Activated T-cell treated with anti-CD3 and anti-CD28 coated beads for 48 hours (primary cell): Measurements from ENCODE around the gene CHMP4B.
"Not testable (repeated sequence)": the region's sequence is repeated elsewhere in the genome, so short reads cannot be mapped to it uniquely, and the experiment has no call there.

Experiments used
- DNase-seq: peaks from one replicate; pipeline ENCODE4 v3.0.0-alpha.2; 2020; ENCODE audit warnings: low read depth

The CHMP4B gene

DNA sequence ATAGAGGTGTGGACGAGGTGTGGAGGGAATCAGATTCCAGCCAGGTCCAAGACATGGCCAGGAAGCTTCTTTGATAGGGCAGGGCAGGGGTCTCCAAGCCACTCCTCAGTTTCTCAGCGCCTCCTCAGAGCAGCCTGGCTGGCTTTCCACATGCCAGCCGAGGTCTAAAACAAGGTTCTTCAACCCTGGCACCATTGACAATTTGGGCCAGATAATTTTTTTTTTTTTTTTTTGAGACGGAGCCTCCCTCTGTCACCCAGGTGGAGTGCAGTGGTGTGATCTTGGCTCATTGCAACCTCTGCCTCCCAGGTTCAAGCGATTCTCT is 21.3 kb upstream of the CHMP4B start:
- DNase-seq, result no peak

DNA sequence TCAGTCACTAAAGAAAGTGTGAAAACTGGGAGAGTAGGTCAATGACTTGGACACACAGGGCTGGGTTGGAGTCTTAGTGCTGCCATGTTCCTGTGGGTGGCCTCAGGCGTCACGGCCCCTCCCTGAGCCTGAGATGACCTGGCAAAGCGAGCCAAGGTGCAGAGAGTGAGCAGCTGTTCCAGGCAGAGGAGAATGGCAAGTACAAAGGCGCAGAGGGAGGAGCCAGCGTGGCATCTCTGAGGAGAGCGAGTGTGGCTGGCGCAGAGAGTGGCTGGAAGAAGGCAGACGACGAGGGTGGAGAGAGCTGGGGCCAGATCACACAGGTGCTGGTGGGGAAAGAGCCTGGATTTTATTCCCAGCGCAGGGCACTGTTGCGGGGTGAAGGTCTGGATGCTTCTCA is 20.6 kb upstream of the CHMP4B start:
- DNase-seq, result no peak

DNA sequence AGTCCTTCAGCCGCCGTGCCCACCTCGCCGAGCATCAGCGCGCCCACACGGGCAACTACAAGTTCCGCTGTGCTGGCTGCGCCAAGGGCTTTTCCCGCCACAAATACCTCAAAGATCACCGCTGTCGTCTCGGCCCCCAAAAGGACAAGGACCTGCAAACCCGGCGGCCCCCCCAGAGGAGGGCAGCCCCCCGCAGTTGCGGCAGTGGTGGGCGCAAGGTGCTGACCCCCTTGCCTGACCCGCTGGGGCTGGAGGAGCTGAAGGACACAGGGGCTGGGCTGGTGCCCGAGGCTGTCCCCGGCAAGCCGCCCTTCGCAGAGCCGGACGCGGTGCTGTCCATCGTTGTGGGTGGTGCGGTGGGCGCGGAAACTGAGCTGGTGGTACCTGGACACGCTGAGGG is 20.1 kb upstream of the CHMP4B start:
- no peak for DNase-seq

GRCh38 chr20:33791540-33791939 is 19.6 kb upstream of the CHMP4B start:
- DNase-seq, result no peak

DNA sequence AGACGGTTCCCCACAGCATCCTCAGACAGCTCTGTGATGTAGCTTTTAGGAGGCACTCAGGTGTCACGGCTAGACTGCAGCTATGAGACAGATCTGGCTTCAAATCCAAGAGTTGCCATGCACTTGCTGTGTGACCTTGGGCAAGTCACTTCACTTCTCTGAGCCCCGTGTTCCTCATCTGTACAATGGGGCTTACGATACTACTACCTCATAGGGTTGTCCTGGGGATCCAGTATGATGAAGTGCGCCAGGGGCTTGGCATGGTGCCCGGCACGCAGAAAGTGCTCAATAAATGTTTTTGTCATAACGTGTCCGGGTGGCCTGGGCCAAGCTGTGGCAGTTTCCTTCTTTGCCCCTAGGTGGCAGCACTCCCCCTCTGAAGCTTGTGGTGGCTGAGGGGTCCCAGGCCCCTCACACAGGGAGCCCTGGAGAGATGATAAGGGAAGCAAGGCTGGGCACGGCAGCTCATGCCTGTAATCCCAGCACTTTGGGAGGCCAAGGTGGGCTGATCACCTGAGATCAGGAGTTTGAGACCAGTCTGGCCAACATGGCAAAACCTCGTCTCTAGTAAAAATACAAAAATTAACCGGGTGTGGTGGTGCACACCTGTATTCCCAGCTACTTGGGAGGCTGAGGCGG is 19.1 kb upstream of the CHMP4B start:
- DNase-seq, result peak; percentile 36

GRCh38 chr20:33792598-33792989 is 18.6 kb upstream of the CHMP4B start:
- DNase-seq, result not testable (repeated sequence)

DNA sequence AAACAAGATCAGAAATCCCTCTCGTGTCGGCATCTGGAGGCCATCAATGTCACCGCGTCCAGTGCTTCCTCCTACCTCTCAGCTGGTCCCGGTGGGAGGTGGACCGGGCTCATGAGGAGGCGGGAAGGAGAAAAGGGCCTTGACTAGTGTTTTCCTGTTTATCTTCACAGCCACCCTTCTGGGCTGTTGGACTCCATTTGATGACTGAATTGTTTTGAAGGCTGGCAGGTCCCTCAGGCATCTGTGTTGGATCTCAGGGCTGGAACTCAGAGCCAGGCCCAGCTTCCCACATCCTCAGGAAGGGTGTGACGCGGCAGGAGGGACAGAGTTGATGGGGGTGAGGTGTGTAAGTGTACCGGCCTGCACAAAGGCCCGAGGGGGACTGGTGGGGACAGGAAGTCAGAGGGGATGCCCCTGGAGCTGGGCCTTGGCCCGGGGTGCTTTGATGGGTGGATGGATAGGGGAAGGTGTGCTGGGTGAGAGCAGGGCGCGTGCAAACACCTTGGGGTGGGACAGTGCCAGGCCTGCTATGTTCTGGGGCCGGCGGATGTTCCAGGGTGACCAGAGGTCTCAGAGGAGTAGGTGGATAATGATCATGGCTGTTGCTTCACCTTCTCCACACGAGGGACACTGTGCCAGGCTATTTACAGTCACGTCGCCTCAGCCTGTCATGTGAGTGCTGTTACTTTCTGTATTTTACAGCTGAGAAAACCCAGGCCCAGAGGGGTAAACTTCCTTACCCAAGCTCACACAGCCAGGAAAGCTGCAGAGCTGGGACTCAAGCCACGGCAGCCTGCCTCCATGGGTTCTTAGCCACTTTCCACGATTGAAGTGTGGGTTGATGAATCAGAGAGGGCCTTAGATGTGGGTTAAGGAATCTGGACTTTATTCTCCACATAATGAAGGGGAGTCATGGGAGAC is 17.9 kb upstream of the CHMP4B start:
- no peak for DNase-seq

- no peak for DNase-seq
Measured at GRCh38 chr20:33796263-33796906, 14.8 kb upstream of the CHMP4B start.

DNA sequence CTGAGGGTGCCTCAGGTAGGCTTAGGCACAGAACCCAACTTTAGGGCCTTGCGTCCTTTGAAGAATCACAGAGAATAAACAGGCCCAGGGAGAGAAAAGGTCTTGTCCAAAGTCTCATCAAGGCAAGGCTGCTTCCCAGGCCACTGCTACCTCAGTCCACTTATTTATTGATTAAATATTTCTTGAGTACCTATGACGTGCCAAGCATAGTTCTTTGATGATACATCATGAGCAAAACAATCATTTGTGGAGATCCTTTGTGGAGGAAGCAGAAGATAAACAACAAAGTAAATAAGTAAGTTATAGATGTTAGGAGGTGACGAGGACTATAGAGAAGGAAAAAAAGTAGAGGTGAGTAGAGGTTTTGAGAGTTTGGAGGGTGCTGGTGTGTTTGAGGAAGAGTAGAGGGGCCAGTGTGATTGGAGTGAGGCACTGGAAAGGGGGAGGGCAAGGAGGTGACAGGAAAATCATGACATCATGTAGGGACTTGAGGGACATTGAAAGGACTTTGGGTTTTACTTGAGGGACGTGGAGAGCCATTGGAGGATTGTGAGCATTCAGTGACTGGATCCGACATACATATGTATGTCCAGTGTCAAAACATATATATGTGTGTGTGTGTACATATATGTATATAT is 14.1 kb upstream of the CHMP4B start:
- no peak for DNase-seq

- no peak for DNase-seq
Measured at GRCh38 chr20:33798444-33798843, 12.7 kb upstream of the CHMP4B start.

GRCh38 chr20:33803921-33804337 is 7.2 kb upstream of the CHMP4B start:
- no peak for DNase-seq

DNA sequence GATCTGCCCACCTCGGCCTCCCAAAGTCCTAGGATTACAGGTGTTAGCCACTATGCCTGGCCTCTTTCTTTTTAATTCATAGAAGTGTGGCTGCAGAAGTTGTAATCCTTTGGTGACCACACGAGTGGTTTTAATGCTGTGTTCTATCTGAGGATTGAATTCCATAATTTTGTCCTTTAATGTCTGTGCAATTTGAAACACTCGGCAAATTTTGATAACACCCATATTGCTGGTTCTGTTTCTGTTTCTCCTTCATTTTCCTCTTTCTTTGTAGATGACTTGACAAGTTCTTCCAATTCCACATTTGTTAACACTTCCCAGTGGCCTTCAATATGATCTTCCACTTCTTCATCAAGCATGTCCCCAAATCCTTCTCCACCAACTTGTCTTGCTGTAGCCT is 2.8 kb upstream of the CHMP4B start:
- no peak for DNase-seq

- no peak for DNase-seq
Measured at GRCh38 chr20:33810259-33810658, 889 bp upstream of the CHMP4B start.

- peak; percentile 8 for DNase-seq
Measured at GRCh38 chr20:33811776-33812151, 616 bp downstream of the CHMP4B start.

- DNase-seq, result peak; percentile 36
Measured at GRCh38 chr20:33812152-33812849, 1.2 kb downstream of the CHMP4B start.

GRCh38 chr20:33812908-33813462 is 1.8 kb downstream of the CHMP4B start:
- DNase-seq, result no peak

DNA sequence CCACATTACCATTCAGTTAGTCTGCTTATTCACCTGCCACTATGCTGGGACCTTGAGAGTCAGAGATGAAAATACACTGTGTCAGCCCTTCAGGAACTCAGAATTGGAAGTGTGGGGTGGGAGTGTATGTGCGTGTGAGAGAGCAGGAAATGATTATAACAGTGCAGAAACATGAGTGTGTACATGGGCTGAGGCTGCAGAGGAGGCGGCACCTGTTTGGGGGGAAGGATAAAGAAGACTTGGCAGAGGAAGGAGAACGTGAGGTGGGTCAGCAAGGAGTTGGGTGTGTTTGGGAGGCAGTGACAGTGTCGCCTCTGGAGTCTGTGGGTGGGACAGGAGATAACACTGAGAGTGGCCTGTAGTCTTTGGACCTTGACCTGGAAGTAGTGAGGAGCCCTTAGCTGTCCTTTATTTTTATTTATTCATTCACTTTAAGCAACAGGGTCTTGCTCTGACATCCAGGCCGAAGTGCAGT is 3.1 kb downstream of the CHMP4B start:
- peak; percentile 3 for DNase-seq

DNA sequence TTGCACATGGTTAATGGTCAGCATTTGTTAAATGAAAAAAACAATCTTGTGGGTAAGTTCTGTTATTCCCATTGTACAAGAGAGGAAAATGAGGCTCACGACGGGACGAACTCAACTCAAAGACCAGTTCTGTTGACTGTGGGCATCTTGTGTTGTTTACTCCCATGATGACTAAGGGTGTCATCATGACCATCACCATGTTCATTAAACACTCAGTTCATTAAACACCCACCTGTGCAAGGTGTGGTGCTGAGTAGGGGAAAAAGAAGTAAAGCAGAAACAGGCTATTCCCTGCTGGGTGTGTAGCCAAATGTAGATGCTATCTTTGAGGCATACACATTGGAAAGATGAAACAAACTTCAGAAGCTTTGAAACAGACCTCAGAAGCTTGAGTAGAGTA is 4.5 kb downstream of the CHMP4B start:
- DNase-seq, result no peak

GRCh38 chr20:33816191-33816590 is 5.0 kb downstream of the CHMP4B start:
- DNase-seq, result no peak

DNA sequence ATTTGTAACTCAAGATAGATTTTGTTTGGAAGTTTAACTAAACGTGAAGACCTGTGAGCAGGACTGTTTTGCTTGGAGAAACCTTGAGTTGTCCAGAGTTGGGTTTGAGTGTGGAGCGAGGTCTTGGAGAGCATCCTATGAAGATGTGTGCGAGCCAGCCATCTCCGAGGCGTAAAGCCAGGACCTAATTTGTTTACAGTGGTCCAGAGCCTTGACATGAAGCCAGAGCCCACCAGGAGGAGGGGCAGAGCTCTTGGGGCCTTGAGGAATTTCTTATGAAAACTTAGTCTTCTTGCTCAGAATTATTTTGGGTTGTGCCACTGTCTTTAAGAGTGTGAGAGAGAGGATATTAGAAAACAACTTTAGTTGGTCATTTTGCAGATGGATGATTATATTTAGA is 6.3 kb downstream of the CHMP4B start:
- DNase-seq, result no peak

DNA sequence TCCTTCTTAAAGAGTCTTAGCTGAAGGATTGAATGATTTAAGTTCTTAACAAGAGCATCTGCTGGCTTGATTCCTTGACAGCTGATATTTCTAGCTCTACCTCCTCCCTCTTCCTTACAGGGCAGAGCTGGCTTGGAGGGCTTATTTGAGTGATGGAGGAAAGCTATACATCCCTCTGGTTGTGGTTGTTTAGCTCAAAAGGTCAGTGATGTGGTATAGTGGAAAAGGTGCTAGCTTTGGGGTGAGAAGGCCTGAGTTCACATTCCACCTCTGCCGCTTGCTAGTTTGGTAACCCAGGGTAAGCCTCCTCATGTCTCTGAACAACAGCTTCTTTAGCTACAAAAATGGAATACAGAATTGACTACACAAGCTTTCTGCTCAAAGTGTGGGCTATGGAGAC is 8.3 kb downstream of the CHMP4B start:
- DNase-seq, result no peak

GRCh38 chr20:33820362-33820761 is 9.2 kb downstream of the CHMP4B start:
- DNase-seq, result no peak
